Large intestine (tissue), 3 donors: ENCODE measurements around the gene HSD11B1. TPM values are rescaled to one million over a fixed set of nuclear protein-coding genes. Genes with fewer than 3 reads are reported as not detected.
A peak's percentile ranks its signal among the peaks of the same experiment; 100 is the strongest.

Source experiments
- DNase-seq, 2 donors: peaks; one replicate each; pipeline versions ENCODE4 v3.0.0 to v3.0.0-alpha.2; 2013
- H3K27ac ChIP-seq: one replicate; pipeline ENCODE4 v1.5.1; 2013; ENCODE audit warnings: low read length
- H3K27me3 ChIP-seq: 2 replicates; pipeline ENCODE4 v1.6.1; 2013; ENCODE audit warnings: low read length; ENCODE audit not compliant: control insufficient read depth, insufficient read depth
- H3K36me3 ChIP-seq: 2 replicates; pipeline ENCODE4 v1.6.1; 2013; ENCODE audit warnings: low read length; ENCODE audit not compliant: control insufficient read depth, insufficient read depth
- H3K4me1 ChIP-seq: one replicate; pipeline ENCODE4 v1.6.1; 2013; ENCODE audit warnings: low read length; ENCODE audit not compliant: control insufficient read depth, insufficient read depth
- H3K4me3 ChIP-seq: one replicate; pipeline ENCODE4 v1.5.1; 2013; ENCODE audit warnings: low read length
- H3K9me3 ChIP-seq: one replicate; pipeline ENCODE4 v1.6.1; 2013; ENCODE audit warnings: mild to moderate bottlenecking, low read depth, low read length, moderate library complexity; ENCODE audit not compliant: control insufficient read depth
- WGBS: methylation state at CpG from one replicate; pipeline ENCODE4 v1.1.5; 2013; ENCODE audit warnings: low lambda C conversion rate; ENCODE audit not compliant: insufficient coverage; 5-methylcytosine and 5-hydroxymethylcytosine counted together
- polyA plus RNA-seq: library from polyadenylated mRNA; unstranded; fragments of 120-200 nt; gene quantifications from one replicate; pipeline ENCODE4 v1.2.1, GENCODE V29; 2013

HSD11B1 gene
- polyA plus RNA-seq, 1 donor: 0.31 TPM

DNA sequence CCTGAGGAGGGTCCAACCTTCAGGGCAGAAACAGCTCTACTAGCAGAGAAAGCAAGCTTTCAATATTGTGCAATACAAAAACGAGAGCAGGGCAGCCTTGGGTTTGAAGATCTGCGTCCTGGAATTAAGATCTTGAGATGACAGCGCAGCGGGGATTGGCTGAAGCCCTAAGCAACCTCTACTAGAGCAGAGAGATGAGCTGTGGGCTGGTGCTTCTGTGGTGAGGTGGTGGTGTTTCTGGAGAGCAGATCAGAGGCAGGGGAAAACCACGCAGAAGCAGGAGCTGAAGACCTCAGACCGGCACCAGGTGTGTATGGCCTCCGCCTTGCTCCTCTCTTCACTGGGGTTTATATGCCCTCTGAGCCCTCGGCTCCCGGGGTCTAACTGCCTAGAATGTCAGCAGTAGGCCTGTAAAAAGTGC lies 63.7 kb downstream of the HSD11B1 start:
- no peak for DNase-seq
- H3K9me3 ChIP-seq: peaks cover 9% of the 10 kb centered on the region
- H3K27me3 ChIP-seq: no peaks in the 10 kb centered on the region
- peaks cover 2% of the 10 kb centered on the region for H3K36me3 ChIP-seq
- WGBS: no CpG with 5 or more reads among the region's 9 CpGs
- no peak overlapping the region for H3K4me3 ChIP-seq
- H3K4me1 ChIP-seq: peaks cover 22% of the 10 kb centered on the region
- H3K27ac ChIP-seq: no peak overlapping the region

- peak in 1 of 2 donors; percentile 31 for DNase-seq
- Histone ChIP-seq H3K27ac (peak overlapping the region; percentile 36), H3K4me1 (peaks cover 22% of the 10 kb centered on the region), H3K27me3 (no peaks in the 10 kb centered on the region), H3K36me3 (peaks cover 2% of the 10 kb centered on the region), H3K9me3 (peaks cover 9% of the 10 kb centered on the region), H3K4me3 (no peak overlapping the region)
- WGBS: no CpG with 5 or more reads among the region's 13 CpGs
These were observed 64.7 kb downstream of the HSD11B1 start for GRCh38 chr1:209769171-209769904.

DNA sequence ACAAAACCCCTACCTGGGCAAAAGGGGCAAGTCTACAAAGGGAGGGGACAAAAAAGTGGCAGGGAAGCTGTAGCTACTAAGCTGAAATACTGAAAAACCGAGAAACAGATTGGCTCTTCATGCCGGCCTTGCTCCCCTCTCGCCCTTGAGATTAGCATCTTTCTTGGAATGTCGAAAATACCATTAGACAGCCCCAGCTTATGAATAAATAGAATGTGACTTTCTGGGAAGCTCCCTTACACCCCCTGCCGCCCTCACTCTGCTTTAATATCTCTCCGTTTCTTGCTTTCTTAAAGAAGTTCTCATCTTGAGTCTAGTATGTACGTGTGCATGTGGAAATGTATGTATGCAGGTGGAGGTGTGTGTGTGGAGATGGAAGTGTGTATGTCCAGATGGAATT lies 65.3 kb downstream of the HSD11B1 start:
- Histone ChIP-seq H3K4me3 (no peak overlapping the region), H3K36me3 (peaks cover 2% of the 10 kb centered on the region), H3K9me3 (peaks cover 9% of the 10 kb centered on the region), H3K4me1 (peaks cover 22% of the 10 kb centered on the region), H3K27me3 (no peaks in the 10 kb centered on the region), H3K27ac (peak overlapping the region; percentile 36)
- WGBS: 83% methylated on average over 1 of the region's 7 CpGs
- no peak for DNase-seq

- Histone ChIP-seq H3K4me1 (peaks cover 16% of the 10 kb centered on the region), H3K27me3 (no peaks in the 10 kb centered on the region), H3K4me3 (no peak overlapping the region), H3K27ac (no peak overlapping the region), H3K36me3 (peaks cover 2% of the 10 kb centered on the region), H3K9me3 (peaks cover 9% of the 10 kb centered on the region)
- DNase-seq: no peak
- WGBS: no CpG with 5 or more reads among the region's 17 CpGs
These were observed 66.2 kb downstream of the HSD11B1 start for GRCh38 chr1:209770636-209771415.

GRCh38 chr1:209772126-209772525 lies 67.5 kb downstream of the HSD11B1 start:
- DNase-seq: no peak

GRCh38 chr1:209774592-209774991 lies 69.9 kb downstream of the HSD11B1 start:
- no CpG with 5 or more reads among the region's 1 CpG for WGBS
- H3K9me3 ChIP-seq: peaks cover 9% of the 10 kb centered on the region
- no peak overlapping the region for H3K27ac ChIP-seq

More at GRCh38 chr1:209772126-209772525, 67.5 kb downstream of the HSD11B1 start:
- Histone ChIP-seq H3K27ac (no peak overlapping the region), H3K4me1 (peaks cover 7% of the 10 kb centered on the region), H3K9me3 (peaks cover 9% of the 10 kb centered on the region), H3K4me3 (no peak overlapping the region), H3K27me3 (no peaks in the 10 kb centered on the region), H3K36me3 (peaks cover 3% of the 10 kb centered on the region)
- 87% methylated on average over 3 of the region's 6 CpGs for WGBS

DNA sequence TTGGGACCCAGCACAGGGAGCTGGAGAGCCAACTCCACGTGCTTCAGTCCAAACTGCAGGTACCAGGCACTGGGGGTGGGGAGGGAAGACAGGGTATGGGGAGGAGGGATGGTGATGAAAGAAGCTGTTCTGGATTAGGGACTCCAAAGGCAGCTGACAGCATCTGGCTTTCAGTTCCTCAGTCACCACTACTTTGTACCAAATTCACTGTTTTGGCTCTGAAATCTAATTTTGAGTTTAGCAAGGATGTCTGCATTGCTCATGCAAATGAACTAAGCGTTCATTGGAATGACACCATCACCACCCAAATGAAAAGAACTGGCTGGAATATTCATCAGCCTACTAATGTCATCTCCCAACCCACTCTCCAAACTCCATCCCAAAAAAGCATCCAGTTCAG lies 71.0 kb downstream of the HSD11B1 start:
- H3K9me3 ChIP-seq: peaks cover 6% of the 10 kb centered on the region
- no peak for DNase-seq
- H3K27me3 ChIP-seq: no peaks in the 10 kb centered on the region
- peaks cover 14% of the 10 kb centered on the region for H3K4me1 ChIP-seq
- peaks cover 6% of the 10 kb centered on the region for H3K36me3 ChIP-seq
- H3K27ac ChIP-seq: no peak overlapping the region
- no peak overlapping the region for H3K4me3 ChIP-seq
- no CpG with 5 or more reads among the region's 2 CpGs for WGBS

More at GRCh38 chr1:209774592-209774991, 69.9 kb downstream of the HSD11B1 start:
- Histone ChIP-seq H3K4me3 (no peak overlapping the region), H3K27me3 (no peaks in the 10 kb centered on the region), H3K4me1 (peaks cover 3% of the 10 kb centered on the region), H3K36me3 (peaks cover 6% of the 10 kb centered on the region)
- DNase-seq: no peak

GRCh38 chr1:209777587-209777986 lies 72.9 kb downstream of the HSD11B1 start:
- Histone ChIP-seq H3K4me3 (no peak overlapping the region), H3K9me3 (no peaks in the 10 kb centered on the region), H3K27ac (no peak overlapping the region), H3K4me1 (peaks cover 29% of the 10 kb centered on the region), H3K27me3 (no peaks in the 10 kb centered on the region), H3K36me3 (peaks cover 11% of the 10 kb centered on the region)
- no peak for DNase-seq
- whole genome bisulfite sequencing: no CpG with 5 or more reads among the region's 2 CpGs

DNA sequence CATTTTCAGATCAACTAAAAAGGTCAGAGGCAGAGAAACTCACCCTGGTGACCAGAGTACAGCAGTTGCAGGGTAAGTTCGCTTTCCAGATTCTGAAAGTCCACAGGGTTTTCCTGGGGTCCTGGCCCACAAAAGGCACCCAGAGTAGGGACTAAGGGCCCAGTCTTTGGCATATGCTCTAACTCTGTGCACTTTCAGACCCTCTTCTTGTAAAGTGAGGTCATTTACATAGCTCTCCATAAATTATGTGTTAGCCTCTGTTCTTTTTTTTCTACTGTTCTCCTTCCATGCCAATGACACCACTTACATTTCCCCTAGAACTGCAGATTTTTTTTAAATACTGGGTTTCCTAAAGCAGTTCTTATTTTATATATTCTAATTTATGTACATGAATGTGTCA lies 73.5 kb downstream of the HSD11B1 start:
- WGBS: no CpG with 5 or more reads among the region's 1 CpG
- Histone ChIP-seq H3K27me3 (no peaks in the 10 kb centered on the region), H3K4me1 (peaks cover 34% of the 10 kb centered on the region), H3K27ac (no peak overlapping the region), H3K4me3 (no peak overlapping the region), H3K9me3 (no peaks in the 10 kb centered on the region), H3K36me3 (peaks cover 14% of the 10 kb centered on the region)
- no peak for DNase-seq

DNA sequence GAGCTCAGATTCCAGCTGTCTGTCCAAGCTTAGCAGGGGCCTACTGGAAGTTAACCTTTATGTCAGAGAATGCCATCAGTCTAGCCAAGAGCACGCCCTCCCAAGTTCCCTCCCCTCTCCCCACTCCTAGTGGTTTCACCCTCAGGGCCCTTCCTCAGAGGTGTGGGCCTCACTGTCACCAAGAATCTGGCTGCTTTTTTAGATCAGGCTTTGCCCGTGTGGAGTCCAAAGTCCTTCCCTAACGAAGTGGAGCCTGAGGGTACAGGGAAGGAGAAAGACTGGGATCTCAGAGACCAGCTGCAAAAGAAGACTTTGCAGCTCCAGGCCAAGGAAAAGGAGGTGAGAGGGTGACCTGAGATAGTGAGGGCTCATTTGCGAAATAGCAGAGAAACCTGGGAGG lies 75.6 kb downstream of the HSD11B1 start:
- peaks cover 45% of the 10 kb centered on the region for H3K4me1 ChIP-seq
- peaks cover 18% of the 10 kb centered on the region for H3K36me3 ChIP-seq
- no peaks in the 10 kb centered on the region for H3K9me3 ChIP-seq
- H3K4me3 ChIP-seq: no peak overlapping the region
- no CpG with 5 or more reads among the region's 4 CpGs for WGBS
- no peaks in the 10 kb centered on the region for H3K27me3 ChIP-seq
- H3K27ac ChIP-seq: peak overlapping the region; percentile 73
- peak; percentile 83 to 86 for DNase-seq
